Suppressor macrophage treated with lipopolysaccharide for 4 hours (primary cell): ENCODE data around the gene MZT2B.
A peak's percentile ranks its signal among the peaks of the same experiment; 100 is the strongest.
"Not testable (repeated sequence)": the region's sequence is repeated elsewhere in the genome, so short reads cannot be mapped to it uniquely, and the experiment has no call there.

Experiments
- DNase-seq: peaks from one replicate; pipeline ENCODE4 v3.0.0-alpha.2; 2020

The MZT2B gene

DNA sequence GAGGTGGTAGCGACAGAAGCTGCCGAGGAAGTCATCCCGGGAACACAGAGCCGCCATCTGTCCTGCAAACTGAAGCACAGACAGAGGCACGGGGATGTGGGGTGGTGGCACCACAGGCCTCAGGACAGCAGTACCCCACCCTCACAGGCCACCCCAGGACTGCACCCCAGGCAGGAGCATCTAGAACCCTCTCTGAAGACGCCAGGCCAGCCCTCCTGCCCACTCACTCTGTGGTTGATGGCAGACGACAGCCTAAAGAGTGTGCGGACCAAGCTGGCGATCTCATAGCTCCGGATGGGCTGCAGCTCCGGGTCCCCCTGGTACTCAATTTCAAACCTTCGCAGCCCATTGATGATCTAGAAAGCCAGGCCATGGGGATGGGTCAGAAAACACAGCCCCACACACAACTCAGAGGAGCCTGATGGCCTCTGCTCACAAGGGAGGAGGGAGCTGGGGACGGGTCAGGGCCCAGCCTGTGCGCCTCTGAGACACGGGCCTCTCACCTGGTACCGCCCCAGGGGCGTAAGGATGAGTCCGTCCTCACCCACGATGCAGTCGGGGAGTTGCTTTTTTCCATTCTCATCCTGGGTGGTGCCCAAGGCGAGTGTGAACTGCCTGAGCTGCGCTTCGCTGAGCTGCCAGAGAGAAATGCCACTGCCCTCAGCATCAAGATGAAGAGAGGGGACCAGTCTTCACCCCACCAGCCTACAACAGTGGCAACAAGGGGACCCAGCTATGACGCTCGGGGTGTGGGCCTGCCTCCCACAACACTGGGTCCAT lies 29.1 kb upstream of the MZT2B start:
- DNase-seq, result no peak

GRCh38 chr2:130153721-130154422 lies 28.2 kb upstream of the MZT2B start:
- DNase-seq, result not testable (repeated sequence)

GRCh38 chr2:130154423-130154770 lies 27.7 kb upstream of the MZT2B start:
- DNase-seq, result not testable (repeated sequence)

GRCh38 chr2:130154773-130155765 lies 27.0 kb upstream of the MZT2B start:
- no peak for DNase-seq

- peak; percentile 6 for DNase-seq
These were observed 26.0 kb upstream of the MZT2B start for GRCh38 chr2:130155956-130156623.

GRCh38 chr2:130156624-130157004 lies 25.4 kb upstream of the MZT2B start:
- no peak for DNase-seq

GRCh38 chr2:130157354-130157753 lies 24.7 kb upstream of the MZT2B start:
- not testable (repeated sequence) for DNase-seq

DNA sequence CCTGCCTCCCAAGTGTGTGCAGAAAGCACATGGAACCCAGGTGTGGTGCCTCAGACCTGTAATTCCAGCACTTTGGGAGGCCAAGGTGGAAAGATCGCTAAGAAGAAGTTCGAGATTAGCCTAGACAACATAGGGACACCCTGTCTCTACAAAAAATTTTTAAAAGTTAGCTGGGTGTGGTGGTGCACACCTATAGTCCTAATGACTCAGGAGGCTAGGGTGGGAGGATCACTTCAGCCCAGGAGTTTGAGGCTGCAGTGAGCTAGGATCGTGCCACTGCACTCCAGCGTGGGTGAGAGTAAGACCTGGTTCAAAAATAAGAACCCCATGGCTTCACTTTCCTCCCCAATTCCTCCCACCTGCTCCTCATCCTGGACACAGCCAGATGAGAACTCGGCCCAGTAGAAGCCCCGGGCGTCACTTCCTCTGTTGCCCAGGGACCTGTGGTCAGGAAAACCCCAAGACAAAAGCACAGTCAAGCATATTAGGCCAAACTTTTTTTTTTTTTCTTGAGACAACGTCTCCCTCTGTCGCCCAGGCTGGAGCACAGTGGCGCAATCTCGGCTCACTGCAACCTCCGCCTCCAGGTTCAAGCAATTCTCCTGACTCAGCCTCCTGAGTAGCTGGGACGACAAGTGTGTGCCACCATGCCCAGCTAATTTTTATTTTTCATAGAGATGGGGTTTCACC lies 24.1 kb upstream of the MZT2B start:
- peak; percentile 64 for DNase-seq

DNA sequence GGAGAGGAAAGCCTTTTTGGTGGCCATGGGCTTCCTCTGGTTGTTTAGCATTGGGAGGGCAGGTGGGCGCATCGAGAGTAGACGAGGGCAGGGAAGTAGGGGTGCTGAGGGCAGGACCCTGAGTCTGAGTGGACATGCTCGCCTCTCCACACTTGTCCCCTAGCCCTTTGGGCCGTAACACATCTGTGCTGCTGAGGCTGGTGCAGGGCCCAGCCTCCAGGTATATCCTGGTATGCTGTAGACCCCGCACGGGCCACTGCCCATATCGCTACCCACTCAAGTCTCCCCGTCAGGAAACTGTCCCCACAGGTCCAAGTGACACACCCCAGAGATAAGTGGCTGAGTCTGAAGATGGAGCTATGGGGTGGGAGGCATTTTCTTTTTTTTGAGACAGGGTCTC lies 23.4 kb upstream of the MZT2B start:
- no peak for DNase-seq

- not testable (repeated sequence) for DNase-seq
These were observed 22.7 kb upstream of the MZT2B start for GRCh38 chr2:130159376-130159775.

DNA sequence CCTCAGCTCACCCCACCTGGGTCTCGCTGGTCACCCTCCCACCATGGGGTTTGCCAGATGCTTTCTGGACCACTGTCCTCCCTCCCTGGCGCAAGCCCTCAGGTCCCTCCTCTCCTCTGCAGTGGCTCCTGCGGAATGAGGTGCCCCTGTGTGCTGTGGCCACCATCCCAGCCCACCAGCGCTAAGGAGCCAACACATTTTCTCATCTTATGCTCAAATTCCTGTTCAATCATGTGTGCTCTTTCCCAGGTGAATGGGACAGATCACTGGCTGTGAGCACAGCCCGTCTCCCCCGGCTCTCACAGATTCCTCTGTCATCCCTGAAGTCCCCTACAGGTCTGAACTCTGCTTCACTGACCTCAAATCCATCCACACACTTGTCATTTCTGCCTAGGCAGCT lies 21.9 kb upstream of the MZT2B start:
- no peak for DNase-seq

- DNase-seq, result not testable (repeated sequence)
These were observed 21.0 kb upstream of the MZT2B start for GRCh38 chr2:130160838-130161705.

DNA sequence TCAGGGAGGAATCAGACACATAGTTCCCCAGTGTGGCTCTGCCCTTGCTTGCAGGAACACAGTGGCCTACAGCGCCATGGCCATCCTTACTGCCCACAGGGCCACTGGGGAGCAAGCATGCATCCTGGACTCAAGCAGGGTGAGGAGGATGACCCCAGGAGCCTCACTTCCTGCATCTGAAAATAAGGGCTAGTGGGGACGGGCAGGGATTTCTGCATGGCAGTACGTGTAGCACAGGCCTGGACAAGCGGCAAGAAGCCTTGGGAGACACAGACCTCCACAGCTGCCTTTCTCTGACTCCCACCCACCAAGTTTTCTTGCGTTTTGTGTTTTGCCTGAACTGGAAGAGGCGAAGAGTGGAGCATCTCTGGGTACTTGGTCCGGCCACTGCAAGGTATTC lies 19.6 kb upstream of the MZT2B start:
- DNase-seq, result not testable (repeated sequence)

GRCh38 chr2:130162968-130163367 lies 19.1 kb upstream of the MZT2B start:
- no peak for DNase-seq

- DNase-seq, result no peak
These were observed 16.6 kb upstream of the MZT2B start for GRCh38 chr2:130165293-130166016.

GRCh38 chr2:130166611-130167010 lies 15.5 kb upstream of the MZT2B start:
- not testable (repeated sequence) for DNase-seq

DNA sequence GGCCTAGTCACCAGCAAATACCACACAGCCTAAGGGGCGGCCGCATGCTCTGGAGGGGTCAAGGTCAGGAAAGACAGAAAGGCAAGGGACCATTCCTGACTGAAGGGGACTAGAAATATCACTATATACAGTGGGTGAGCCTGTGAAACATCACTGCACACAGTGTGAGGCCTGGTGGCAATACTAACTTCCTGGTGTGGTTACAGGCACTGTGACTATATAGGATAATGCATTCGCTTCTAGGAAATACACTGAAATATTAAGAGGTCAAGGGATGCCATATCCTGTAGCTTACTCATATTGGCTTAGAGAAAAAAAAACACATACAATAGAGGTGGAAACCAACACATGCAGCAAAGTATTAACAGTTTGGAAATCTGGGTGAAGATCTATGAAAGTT lies 12.9 kb upstream of the MZT2B start:
- DNase-seq, result not testable (repeated sequence)

GRCh38 chr2:130169896-130170295 lies 12.2 kb upstream of the MZT2B start:
- DNase-seq, result no peak

GRCh38 chr2:130174866-130175265 lies 7.2 kb upstream of the MZT2B start:
- DNase-seq, result not testable (repeated sequence)
